Measurements from ENCODE around the gene C22orf23.

Gene C22orf23

DNA sequence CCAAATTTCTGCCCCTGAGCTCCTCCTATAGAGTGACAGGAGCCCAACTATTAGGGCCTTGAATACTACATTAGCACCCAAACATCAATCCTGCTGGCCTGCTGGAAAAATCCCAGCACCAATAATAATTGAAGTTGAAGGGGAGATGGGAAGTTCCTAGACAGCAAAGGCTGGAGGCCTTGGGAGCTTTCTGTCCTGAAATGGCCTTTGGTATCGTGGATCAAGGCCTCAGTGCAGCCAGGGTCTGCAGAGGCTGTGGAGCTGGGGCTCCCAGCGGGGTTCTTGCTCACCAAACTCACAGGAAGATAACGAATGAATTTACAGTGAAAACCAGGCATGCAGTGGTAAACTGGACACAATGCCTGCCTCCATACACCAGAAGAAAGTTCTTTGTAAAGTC is 56.5 kb downstream of the C22orf23 start:
- DNase-seq, result no peak

GRCh38 chr22:37896181-37896592 is 57.2 kb downstream of the C22orf23 start:
- DNase-seq, result no peak

DNA sequence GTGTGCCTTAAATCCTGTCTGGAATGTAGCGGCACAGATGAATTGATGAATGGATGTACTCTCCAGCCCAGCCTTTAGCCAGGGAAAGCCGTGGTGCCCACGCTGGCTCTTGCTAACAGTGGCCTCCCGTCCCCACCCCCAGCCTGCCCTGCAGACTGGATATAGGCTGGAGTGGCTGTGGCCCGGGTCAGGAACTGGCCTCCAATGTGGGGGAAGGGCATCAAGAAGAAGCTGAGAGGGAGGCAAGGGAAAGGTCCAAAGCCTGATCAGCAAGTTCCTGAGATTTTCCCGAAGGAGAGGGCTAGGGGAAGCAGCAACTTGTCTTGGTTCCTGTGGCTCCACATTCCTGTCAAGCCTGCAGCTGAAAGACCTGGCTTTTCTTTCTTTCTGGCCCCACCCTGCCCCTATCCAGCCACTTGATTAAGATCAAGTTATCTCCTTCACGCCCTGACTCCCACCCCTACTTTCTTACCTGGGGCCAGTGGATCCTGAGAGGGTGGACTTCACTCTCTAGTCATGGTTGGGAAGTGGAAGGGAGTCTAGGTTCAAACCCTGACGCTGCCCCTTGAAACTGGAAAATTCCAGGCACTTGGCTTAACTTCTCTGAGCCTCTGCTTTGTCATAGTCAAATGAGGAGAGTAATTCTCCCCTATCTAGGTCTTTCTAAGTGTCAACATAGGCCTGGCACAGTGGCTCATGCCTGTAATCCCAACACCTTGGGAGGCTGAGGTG is 58.3 kb downstream of the C22orf23 start:
- no peak for DNase-seq

DNA sequence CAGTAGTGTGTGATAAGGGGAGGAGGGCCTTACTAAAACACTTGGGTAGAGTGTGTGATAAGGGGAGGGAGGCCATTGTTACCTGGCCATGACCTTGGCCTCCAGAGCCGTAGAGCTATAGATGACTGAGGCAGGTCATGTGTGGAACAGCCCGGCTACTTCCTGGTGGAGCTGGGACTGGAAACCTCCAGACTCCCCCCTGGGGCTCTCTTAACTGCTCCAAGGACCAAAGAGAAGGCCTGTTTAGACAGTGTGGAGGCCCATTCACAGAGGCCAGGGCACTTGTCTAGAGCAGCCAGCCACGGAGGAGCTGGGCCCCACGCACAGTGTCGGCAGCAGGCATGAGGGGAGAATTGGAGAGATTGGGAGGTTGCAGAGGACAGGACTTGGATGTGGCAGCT is 59.8 kb downstream of the C22orf23 start:
- no peak for DNase-seq

Data from NCI-H1417 (cell line).